Activated B cell treated with CpG ODN at 0.5 μM for 24 hours (primary cell): ENCODE results near the gene PLK3. TPM values are rescaled to one million over a fixed set of nuclear protein-coding genes. Genes with fewer than 3 reads are reported as not detected.
"Not testable (repeated sequence)": the region's sequence is repeated elsewhere in the genome, so short reads cannot be mapped to it uniquely, and the experiment has no call there.

Source experiments
- ATAC-seq: fragments of 200-7000 bp; cut with Tn5 transposase; one replicate; pipeline ENCODE4 v1.10.0; 2021; ENCODE audit warnings: low read depth, mild to moderate bottlenecking, moderate library complexity
- CTCF ChIA-PET: fragments of 350-600 bp; sonication (Branson Sonifier 250); formaldehyde crosslinking; loops from one replicate; lab custom pipeline; 2021; ENCODE audit warnings: antibody characterized with exemption; lab: Charles Lee
- POLR2A ChIA-PET: fragments of 350-600 bp; sonication (Branson Sonifier 250); formaldehyde crosslinking; loops from one replicate; lab custom pipeline; 2021; ENCODE audit warnings: antibody characterized with exemption; lab: Charles Lee
- DNase-seq: peaks from one replicate; pipeline ENCODE4 v3.0.0; 2022
- H3K27ac Mint-ChIP-seq: one replicate; pipeline ENCODE4 v1.8.0; 2020; ENCODE audit warnings: mixed read lengths
- H3K27me3 Mint-ChIP-seq: one replicate; pipeline ENCODE4 v1.8.0; 2021; ENCODE audit warnings: mixed read lengths
- H3K36me3 Mint-ChIP-seq: one replicate; pipeline ENCODE4 v1.8.0; 2021; ENCODE audit warnings: low read depth, mixed read lengths
- H3K4me1 Mint-ChIP-seq: one replicate; pipeline ENCODE4 v1.8.0; 2021; ENCODE audit warnings: mixed read lengths
- H3K4me3 Mint-ChIP-seq: one replicate; pipeline ENCODE4 v1.8.0; 2020; ENCODE audit warnings: mild to moderate bottlenecking, mixed read lengths
- H3K9me3 Mint-ChIP-seq: one replicate; pipeline ENCODE4 v1.8.0; 2020; ENCODE audit warnings: mixed read lengths
- CTCF ChIP-seq: fragments of 200-600 bp; IDR thresholded peaks from one replicate; pipeline ENCODE4 v1.8.0; 2022; ENCODE audit warnings: antibody characterized with exemption, mild to moderate bottlenecking
- intact Hi-C: fragments of 100-400 bp; cut with micrococcal nuclease; formaldehyde crosslinking; loops from one replicate; pipeline ENCODE4 v1.15.1; 2024
- total RNA-seq: library from RNA; stranded (reverse); gene quantifications from 2 replicates; pipeline ENCODE4 v1.2.3, GENCODE V29; 2022

The PLK3 gene
- total RNA-seq, 1 donor from 2014 or later, result 82.0 TPM

- DNase-seq (peak; percentile 62), ATAC-seq (peak; percentile 62)
- Mint-ChIP-seq H3K27me3 (no peaks in the 10 kb centered on the region), H3K4me3 (peak overlapping the region; percentile 74), H3K4me1 (peaks cover 65% of the 10 kb centered on the region), H3K36me3 (peaks cover 30% of the 10 kb centered on the region), H3K27ac (peak overlapping the region; percentile 97), H3K9me3 (no peaks in the 10 kb centered on the region)
- POLR2A ChIA-PET, result interaction anchor here (0.8 to 9.4 kb wide), 26 partner anchors 7 to 779 kb away, joined by 3 to 364 read pairs (median 6); partner anchors contain the start of genes CCDC163, HECTD3, MMACHC and PLK3
- intact Hi-C loops, result loop anchor here (1.0 to 10.0 kb wide), 2 partner anchors 9 to 776 kb away; partner anchors contain the start of genes NASP and PLK3
- CTCF ChIA-PET, result interaction anchor here (0.8 to 2.3 kb wide), 12 partner anchors 8 to 200 kb away, joined by 3 to 25 read pairs (median 4); partner anchors contain the start of genes BEST4, PLK3 and RNU5D-1
- TF ChIP-seq CTCF, result no peak
These were observed 9.1 kb downstream of the PLK3 start for GRCh38 chr1:44808938-44809917.

GRCh38 chr1:44810101-44810761 is 10.1 kb downstream of the PLK3 start:
- intact Hi-C loops, result loop anchor here (1.0 kb wide), 1 partner anchor 9 kb away; no protein-coding TSS in a partner anchor
- peaks cover 73% of the 10 kb centered on the region for H3K4me1 Mint-ChIP-seq
- ChIA-PET POLR2A (interaction anchor here (0.6 to 9.4 kb wide), 23 partner anchors 8 to 877 kb away, joined by 3 to 364 read pairs (median 6); partner anchors contain the start of genes CCDC163, HECTD3, MMACHC and PLK3), CTCF (interaction anchor here (0.8 to 2.3 kb wide), 8 partner anchors 9 to 199 kb away, joined by 3 to 25 read pairs (median 4); partner anchors contain the start of genes BEST4, PLK3 and RNU5D-1)
- H3K27ac Mint-ChIP-seq, result peak overlapping the region; percentile 97
- H3K4me3 Mint-ChIP-seq, result peak overlapping the region; percentile 74
- DNase-seq (peak; percentile 61), ATAC-seq (peak; percentile 49)
- H3K9me3 Mint-ChIP-seq, result no peaks in the 10 kb centered on the region
- no peak for TF ChIP-seq CTCF
- H3K36me3 Mint-ChIP-seq, result peaks cover 26% of the 10 kb centered on the region
- no peaks in the 10 kb centered on the region for H3K27me3 Mint-ChIP-seq

- H3K9me3 Mint-ChIP-seq, result not testable (repeated sequence)
These were observed 10.6 kb downstream of the PLK3 start for GRCh38 chr1:44810762-44811105.

GRCh38 chr1:44811234-44811633 is 11.1 kb downstream of the PLK3 start:
- ATAC-seq, result no peak
- peak overlapping the region; percentile 74 for H3K4me3 Mint-ChIP-seq
- intact Hi-C loops, result no loop called here
- ChIA-PET CTCF (interaction anchor here (2.3 kb wide), 1 partner anchor 8 kb away, joined by 13 read pairs; no protein-coding TSS in a partner anchor), POLR2A (interaction anchor here (0.6 to 9.4 kb wide), 9 partner anchors 9 to 876 kb away, joined by 3 to 364 read pairs (median 6); partner anchors contain the start of genes PLK3 and RPS8)
- peaks cover 23% of the 10 kb centered on the region for H3K36me3 Mint-ChIP-seq
- peaks cover 76% of the 10 kb centered on the region for H3K4me1 Mint-ChIP-seq
- DNase-seq, result no peak
- H3K9me3 Mint-ChIP-seq, result no peaks in the 10 kb centered on the region
- no peak for TF ChIP-seq CTCF
- no peaks in the 10 kb centered on the region for H3K27me3 Mint-ChIP-seq
- H3K27ac Mint-ChIP-seq, result peak overlapping the region; percentile 97

More at GRCh38 chr1:44810762-44811105, 10.6 kb downstream of the PLK3 start:
- not testable (repeated sequence) for DNase-seq, ATAC-seq, H3K27me3 Mint-ChIP-seq
- H3K27ac Mint-ChIP-seq, result peak overlapping the region; percentile 97
- peaks cover 23% of the 10 kb centered on the region for H3K36me3 Mint-ChIP-seq
- peaks cover 76% of the 10 kb centered on the region for H3K4me1 Mint-ChIP-seq
- intact Hi-C loops, result loop anchor here (1.0 kb wide), 1 partner anchor 9 kb away; no protein-coding TSS in a partner anchor
- CTCF ChIA-PET, result interaction anchor here (2.3 kb wide), 1 partner anchor 8 kb away, joined by 13 read pairs; no protein-coding TSS in a partner anchor
- H3K4me3 Mint-ChIP-seq, result peak overlapping the region; percentile 74
- POLR2A ChIA-PET, result interaction anchor here (0.6 to 9.4 kb wide), 9 partner anchors 9 to 877 kb away, joined by 3 to 364 read pairs (median 6); partner anchors contain the start of genes PLK3 and RPS8
